Panc1 (cell line): ENCODE measurements around the gene ECT2L. TPM values are rescaled to one million over a fixed set of nuclear protein-coding genes. Genes with fewer than 3 reads are reported as not detected.

Experiments used
- ATAC-seq: fragments of 200-7000 bp; cut with Tn5 transposase; 2 replicates; pipeline ENCODE4 v1.9.1; 2020; ENCODE audit warnings: mild to moderate bottlenecking, moderate library complexity
- BruUV-seq: library from RNA; stranded (reverse); fragments of 400-500 nt; replicated peaks from 2 replicates; lab custom pipeline; 2021; lab: Mats Ljungman, UMichigan
- CTCF ChIA-PET: fragments of 300-600 bp; sonication (Branson Sonifier 250); formaldehyde crosslinking; loops from one replicate; lab custom pipeline; 2022; ENCODE audit warnings: antibody characterized with exemption; lab: Charles Lee
- POLR2A ChIA-PET: fragments of 300-600 bp; sonication (Branson Sonifier 250); formaldehyde crosslinking; loops from one replicate; lab custom pipeline; 2022; ENCODE audit warnings: antibody characterized with exemption; lab: Charles Lee
- DNase-seq: peaks from one replicate; pipeline ENCODE4 v3.0.0-alpha.2; 2010; ENCODE audit warnings: low read depth, low spot score
- H3K27ac ChIP-seq: 2 replicates; pipeline ENCODE4 v1.5.1; 2011; ENCODE audit warnings: mild to moderate bottlenecking, low read length, inconsistent platforms
- H3K27me3 ChIP-seq: fragments of 200-500 bp; sonication (Bioruptor generic); 2 replicates; pipeline ENCODE4 v1.6.0; 2014; ENCODE audit warnings: low read length, inconsistent platforms; ENCODE audit not compliant: control insufficient read depth, insufficient read depth
- H3K36me3 ChIP-seq: fragments of 200-500 bp; sonication (Bioruptor generic); 2 replicates; pipeline ENCODE4 v1.5.1; 2014; ENCODE audit warnings: inconsistent platforms, mild to moderate bottlenecking, low read length, moderate library complexity; ENCODE audit not compliant: control insufficient read depth, insufficient read depth
- H3K4me1 ChIP-seq: 2 replicates; pipeline ENCODE4 v1.5.1; 2011; ENCODE audit warnings: inconsistent platforms, mild to moderate bottlenecking, low read length, moderate library complexity; ENCODE audit not compliant: control insufficient read depth, insufficient read depth
- H3K4me3 ChIP-seq, 2 experiments: 2 replicates each; pipeline ENCODE4 v1.5.1; 2011 to 2012; ENCODE audit warnings: low read depth in 2 of 2, low read length in 2 of 2, mild to moderate bottlenecking in 2 of 2, inconsistent platforms in 1 of 2, moderate library complexity in 1 of 2
- H3K9me3 ChIP-seq: fragments of 200-500 bp; sonication (Bioruptor generic); 2 replicates; pipeline ENCODE4 v1.5.1; 2014; ENCODE audit warnings: low read depth, mild to moderate bottlenecking, inconsistent platforms, low read length, moderate library complexity; ENCODE audit not compliant: control insufficient read depth, insufficient read depth
- POLR2AphosphoS5 ChIP-seq: IDR thresholded peaks from 2 replicates; pipeline ENCODE4 v1.6.1; 2012; ENCODE audit warnings: mild to moderate bottlenecking, low read depth, low read length, moderate library complexity
- SIN3A ChIP-seq: IDR thresholded peaks from 2 replicates; pipeline ENCODE4 v1.6.1; 2012; ENCODE audit warnings: low read depth, mild to moderate bottlenecking, low read length, moderate library complexity, borderline replicate concordance; ENCODE audit not compliant: insufficient read depth
- TCF7L2 ChIP-seq: IDR thresholded peaks from 2 replicates; pipeline ENCODE4 v1.6.1; 2011; ENCODE audit warnings: mild to moderate bottlenecking, low read depth, low read length, inconsistent platforms
- in situ Hi-C: cut with HindIII; loops from 2 replicates; pipeline ENCODE4 v1.10.0; 2016; ENCODE audit warnings: low sequenced_read_pairs, low pct_unique_long_range_greater_than_20kb
- intact Hi-C: fragments of 100-400 bp; cut with micrococcal nuclease; formaldehyde crosslinking; loops from one replicate; pipeline ENCODE4 v1.10.0; 2022; ENCODE audit not compliant: unreplicated experiment
- total RNA-seq: library from RNA; stranded (reverse); gene quantifications from one replicate; pipeline ENCODE4 v1.2.1, GENCODE V29; 2021; ENCODE audit not compliant: unreplicated experiment
- TF ChIP-seq, protein P1 (sequence below): fragments of 450-650 bp; IDR thresholded peaks from 2 replicates; pipeline ENCODE4 v1.5.1; 2017; ENCODE audit warnings: mild to moderate bottlenecking
- TF ChIP-seq, protein P2 (sequence below), 2 experiments: IDR thresholded peaks; 2 replicates each; pipeline ENCODE4 v1.6.1; 2011 to 2012; ENCODE audit warnings: low read depth in 2 of 2, control low read depth in 1 of 2, low read length in 1 of 2, mild to moderate bottlenecking in 1 of 2, moderate library complexity in 1 of 2; ENCODE audit not compliant: insufficient read depth in 1 of 2

Gene ECT2L
- total RNA-seq, 1 experiment from 2014 or later, result not detected

DNA sequence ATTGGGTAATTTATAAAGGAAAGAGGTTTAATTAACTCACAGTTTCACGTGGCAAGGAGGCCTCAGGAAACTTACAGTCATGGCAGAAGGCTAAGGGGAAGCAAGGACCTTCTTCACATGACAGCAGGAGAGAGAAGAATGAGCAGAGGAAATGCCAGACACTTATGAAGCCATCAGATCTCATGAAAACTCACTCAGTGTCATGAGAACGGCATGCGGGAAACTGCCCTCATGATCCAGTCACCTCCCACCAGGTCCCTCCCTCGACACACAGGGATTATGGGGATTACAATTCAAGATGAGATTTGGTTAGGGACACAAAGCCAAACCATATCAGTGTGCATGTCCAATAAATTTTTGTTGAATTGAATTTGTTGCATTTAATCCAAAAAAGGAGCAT lies 52.0 kb downstream of the ECT2L start:
- H3K9me3 ChIP-seq, result no peaks in the 10 kb centered on the region
- POLR2A ChIA-PET, result no interaction called here
- no peaks in the 10 kb centered on the region for H3K36me3 ChIP-seq
- H3K27ac ChIP-seq, result no peak overlapping the region
- in situ Hi-C loops (no loop called here), intact Hi-C loops (no loop called here)
- TF ChIP-seq TCF7L2 (no peak), POLR2AphosphoS5 (no peak), SIN3A (no peak)
- TF ChIP-seq, protein P1, sequence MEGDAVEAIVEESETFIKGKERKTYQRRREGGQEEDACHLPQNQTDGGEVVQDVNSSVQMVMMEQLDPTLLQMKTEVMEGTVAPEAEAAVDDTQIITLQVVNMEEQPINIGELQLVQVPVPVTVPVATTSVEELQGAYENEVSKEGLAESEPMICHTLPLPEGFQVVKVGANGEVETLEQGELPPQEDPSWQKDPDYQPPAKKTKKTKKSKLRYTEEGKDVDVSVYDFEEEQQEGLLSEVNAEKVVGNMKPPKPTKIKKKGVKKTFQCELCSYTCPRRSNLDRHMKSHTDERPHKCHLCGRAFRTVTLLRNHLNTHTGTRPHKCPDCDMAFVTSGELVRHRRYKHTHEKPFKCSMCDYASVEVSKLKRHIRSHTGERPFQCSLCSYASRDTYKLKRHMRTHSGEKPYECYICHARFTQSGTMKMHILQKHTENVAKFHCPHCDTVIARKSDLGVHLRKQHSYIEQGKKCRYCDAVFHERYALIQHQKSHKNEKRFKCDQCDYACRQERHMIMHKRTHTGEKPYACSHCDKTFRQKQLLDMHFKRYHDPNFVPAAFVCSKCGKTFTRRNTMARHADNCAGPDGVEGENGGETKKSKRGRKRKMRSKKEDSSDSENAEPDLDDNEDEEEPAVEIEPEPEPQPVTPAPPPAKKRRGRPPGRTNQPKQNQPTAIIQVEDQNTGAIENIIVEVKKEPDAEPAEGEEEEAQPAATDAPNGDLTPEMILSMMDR, result no peak
- TF ChIP-seq, protein P2, sequence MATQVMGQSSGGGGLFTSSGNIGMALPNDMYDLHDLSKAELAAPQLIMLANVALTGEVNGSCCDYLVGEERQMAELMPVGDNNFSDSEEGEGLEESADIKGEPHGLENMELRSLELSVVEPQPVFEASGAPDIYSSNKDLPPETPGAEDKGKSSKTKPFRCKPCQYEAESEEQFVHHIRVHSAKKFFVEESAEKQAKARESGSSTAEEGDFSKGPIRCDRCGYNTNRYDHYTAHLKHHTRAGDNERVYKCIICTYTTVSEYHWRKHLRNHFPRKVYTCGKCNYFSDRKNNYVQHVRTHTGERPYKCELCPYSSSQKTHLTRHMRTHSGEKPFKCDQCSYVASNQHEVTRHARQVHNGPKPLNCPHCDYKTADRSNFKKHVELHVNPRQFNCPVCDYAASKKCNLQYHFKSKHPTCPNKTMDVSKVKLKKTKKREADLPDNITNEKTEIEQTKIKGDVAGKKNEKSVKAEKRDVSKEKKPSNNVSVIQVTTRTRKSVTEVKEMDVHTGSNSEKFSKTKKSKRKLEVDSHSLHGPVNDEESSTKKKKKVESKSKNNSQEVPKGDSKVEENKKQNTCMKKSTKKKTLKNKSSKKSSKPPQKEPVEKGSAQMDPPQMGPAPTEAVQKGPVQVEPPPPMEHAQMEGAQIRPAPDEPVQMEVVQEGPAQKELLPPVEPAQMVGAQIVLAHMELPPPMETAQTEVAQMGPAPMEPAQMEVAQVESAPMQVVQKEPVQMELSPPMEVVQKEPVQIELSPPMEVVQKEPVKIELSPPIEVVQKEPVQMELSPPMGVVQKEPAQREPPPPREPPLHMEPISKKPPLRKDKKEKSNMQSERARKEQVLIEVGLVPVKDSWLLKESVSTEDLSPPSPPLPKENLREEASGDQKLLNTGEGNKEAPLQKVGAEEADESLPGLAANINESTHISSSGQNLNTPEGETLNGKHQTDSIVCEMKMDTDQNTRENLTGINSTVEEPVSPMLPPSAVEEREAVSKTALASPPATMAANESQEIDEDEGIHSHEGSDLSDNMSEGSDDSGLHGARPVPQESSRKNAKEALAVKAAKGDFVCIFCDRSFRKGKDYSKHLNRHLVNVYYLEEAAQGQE (IDR thresholded peaks at IDR 0.05; ENCODE audit: insufficient read depth in 1 of 2, low read depth in 2 of 2, low read length in 1 of 2), result no peak
- no peak for DNase-seq
- no peak overlapping the region for H3K4me3 ChIP-seq
- no TSS peak for BruUV-seq
- no peaks in the 10 kb centered on the region for H3K4me1 ChIP-seq
- CTCF ChIA-PET, result no interaction called here
- no peak for ATAC-seq
- H3K27me3 ChIP-seq, result no peaks in the 10 kb centered on the region; the same call in 1 of the 2 replicates

DNA sequence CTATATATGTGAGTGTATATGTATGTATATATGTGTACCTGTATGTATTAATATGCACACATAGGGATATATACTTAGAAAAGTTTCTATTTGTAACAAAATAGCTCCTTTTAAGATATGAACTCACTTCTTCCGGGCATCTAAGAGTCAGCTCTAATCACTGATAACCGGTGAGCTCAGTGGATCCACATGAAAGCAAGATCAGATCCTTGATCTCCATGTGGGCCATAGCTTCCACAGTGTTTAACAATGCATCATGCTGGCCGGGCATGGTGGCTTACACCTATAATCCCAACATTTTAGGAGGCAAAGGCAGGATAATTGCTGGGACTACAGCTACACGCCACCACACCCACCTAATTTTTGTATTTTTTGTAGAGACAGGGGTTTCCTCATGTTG lies 52.6 kb downstream of the ECT2L start:
- DNase-seq (no peak), ATAC-seq (no peak)
- Histone ChIP-seq H3K4me3 (no peak overlapping the region), H3K36me3 (no peaks in the 10 kb centered on the region), H3K27me3 (no peaks in the 10 kb centered on the region; the same call in 1 of the 2 replicates), H3K4me1 (no peaks in the 10 kb centered on the region), H3K9me3 (no peaks in the 10 kb centered on the region), H3K27ac (no peak overlapping the region)
- TF ChIP-seq TCF7L2, result no peak
- no peak for TF ChIP-seq POLR2AphosphoS5
- TF ChIP-seq SIN3A, result no peak
- TF ChIP-seq, protein P1, result no peak
- TF ChIP-seq, protein P2 (IDR thresholded peaks at IDR 0.05; ENCODE audit: insufficient read depth in 1 of 2, low read depth in 2 of 2, low read length in 1 of 2), result no peak
- ChIA-PET POLR2A (no interaction called here), CTCF (no interaction called here)
- in situ Hi-C loops, result no loop called here
- no TSS peak for BruUV-seq
- intact Hi-C loops, result no loop called here
